Uterus (tissue), 2 donors: ENCODE data around the gene PTPRM.

ENCODE experiments used
- CTCF ChIP-seq, 4 experiments: fragments of 200-600 bp in 2 of 4; fragments of 450-650 bp in 2 of 4; sonication (generic) in 2 of 4; IDR thresholded peaks; one replicate each; pipeline ENCODE4 v1.5.1; 2016 to 2019; ENCODE audit warnings: antibody characterized with exemption in 4 of 4, mild to moderate bottlenecking in 2 of 4, moderate library complexity in 1 of 4
- POLR2A ChIP-seq, 2 donors: fragments of 450-650 bp; IDR thresholded peaks; one replicate each; pipeline ENCODE4 v1.6.1; 2016; ENCODE audit warnings: antibody characterized with exemption in 2 of 2, mild to moderate bottlenecking in 1 of 2, moderate library complexity in 1 of 2

GRCh38 chr18:8197499-8197898 is 630.4 kb downstream of the PTPRM start:
- TF ChIP-seq CTCF (IDR thresholded peaks at IDR 0.05) (no peak), POLR2A (IDR thresholded peaks at IDR 0.05) (no peak)
